ENCODE results near the gene SLC25A22. TPM values are rescaled to one million over a fixed set of nuclear protein-coding genes. Genes with fewer than 3 reads are reported as not detected.

Gene SLC25A22
- total and polyA plus RNA-seq, 9 of the 15 experiments (the other 6 are each of a cell fraction or from before 2014, with no cell fraction given): 0.41 to 55.4 (median 11.4) TPM

DNA sequence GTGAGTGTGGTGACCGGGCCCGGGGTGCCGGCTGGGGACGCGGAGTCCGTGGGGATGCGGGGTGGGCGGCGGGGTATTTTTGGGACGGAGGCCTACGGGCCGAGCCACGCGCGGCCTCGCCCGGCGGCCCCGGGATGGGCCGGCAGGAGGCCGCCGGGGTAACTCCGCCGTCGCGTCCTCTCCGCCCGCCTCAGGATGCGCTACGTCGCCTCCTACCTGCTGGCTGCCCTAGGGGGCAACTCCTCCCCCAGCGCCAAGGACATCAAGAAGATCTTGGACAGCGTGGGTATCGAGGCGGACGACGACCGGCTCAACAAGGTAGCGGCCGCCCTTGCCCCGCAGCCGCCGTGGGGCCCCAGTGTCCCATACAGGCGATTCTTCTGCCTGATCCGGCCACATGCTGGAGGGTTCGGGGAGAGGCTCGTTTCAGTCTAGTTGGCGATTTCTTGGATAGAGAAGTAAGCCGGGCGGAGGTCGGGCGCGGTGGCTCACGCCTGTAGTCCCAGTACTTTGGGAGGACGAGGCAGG, 12.0 kb upstream of the SLC25A22 start:
- ATAC-seq: peak; percentile 2
- Histone ChIP-seq H3K4me1 (replicated peaks in 1 of 2; ENCODE audit: control insufficient read depth in 2 of 2, insufficient read depth in 2 of 2, low read length in 2 of 2) (peaks cover 20 to 57% of the 10 kb centered on the region in 2 experiments; a peak in 4 of 5 replicates), H3K9me3 (replicated peaks; ENCODE audit: control insufficient read depth, insufficient read depth, low read depth, low read length) (no peaks in the 10 kb centered on the region), H4K20me1 (replicated peaks; ENCODE audit: control insufficient read depth, insufficient read depth, low read length) (peaks cover 24% of the 10 kb centered on the region), H3K79me2 (ENCODE audit: control insufficient read depth, insufficient read depth, low read length) (peaks cover 71% of the 10 kb centered on the region), H3K27ac (ENCODE audit: extremely low read depth, low read depth, low read length) (peak overlapping the region; percentile 98), H3K36me3 (ENCODE audit: control insufficient read depth, insufficient read depth, low read length) (peaks cover 41% of the 10 kb centered on the region), H3K9me1 (ENCODE audit: control insufficient read depth, insufficient read depth, low read length) (no peaks in the 10 kb centered on the region), H3K4me2 (ENCODE audit: insufficient read depth, low read length) (peak overlapping the region; percentile 100), H3K9ac (ENCODE audit: insufficient read depth in 1 of 2, low read depth in 2 of 2, low read length in 2 of 2) (peak overlapping the region; percentile 94 to 98), H3K4me3 (peak overlapping the region; percentile 99), H3K27me3 (ENCODE audit: control insufficient read depth in 2 of 2, insufficient read depth in 2 of 2, low read length in 2 of 2) (no peaks in the 10 kb centered on the region), H2AFZ (ENCODE audit: low read depth, low read length) (peak overlapping the region; percentile 98; the same call in 1 of the 2 replicates)
- in situ Hi-C loops (cut with MboI) (no loop called here), intact Hi-C loops (cut with micrococcal nuclease) (no loop called here)
- DNase-seq (ENCODE audit: extremely low read depth in 1 of 4, low spot score in 3 of 4): peak in 1 of 4 experiments; percentile 75
- TSS peak; percentile 65 for BruUV-seq (replicated peaks)
- ChIA-PET POLR2A (interaction anchor here (0.6 to 2.2 kb wide), 14 partner anchors 8 to 228 kb away, joined by 3 to 22 read pairs (median 4); partner anchors contain the start of gene PNPLA2), CTCF (ENCODE audit: low intra/inter-chr PET ratio) (no interaction called here)
- WGBS (ENCODE audit: insufficient coverage, low coverage, missing lambda C conversion rate): under 1% methylated on average over 29 of the region's 55 CpGs
- no peak for FAIRE-seq
- TF ChIP-seq RFX7 (CRISPR knock-in tag; IDR thresholded peaks at IDR 0.05) (no peak), RBM14 (IDR thresholded peaks at IDR 0.05; ENCODE audit: borderline replicate concordance, insufficient read depth, low read depth, low read length) (no peak), NR4A1 (CRISPR knock-in tag; IDR thresholded peaks at IDR 0.05) (no peak), NR4A1 (tag; IDR thresholded peaks at IDR 0.05) (no peak), CHD1 (IDR thresholded peaks at IDR 0.05; ENCODE audit: low read length) (peak; percentile 94), TRIM28 (IDR thresholded peaks at IDR 0.05) (no peak), RBM22 (IDR thresholded peaks at IDR 0.05; ENCODE audit: low read depth, low read length, poor library complexity, severe bottlenecking) (peak; percentile 17), ZC3H4 (CRISPR knock-in tag; IDR thresholded peaks at IDR 0.05; ENCODE audit: borderline replicate concordance) (peak; percentile 32; the same call in 1 of the 2 replicates), ZNF511 (CRISPR knock-in tag; IDR thresholded peaks at IDR 0.05) (0 out of 2 replicates have a peak, but pooled peaks have one; percentile 7), U2AF1 (optimal IDR thresholded peaks at IDR 0.05; ENCODE audit: low read depth, low read length) (peak; percentile 72), HDAC1 (IDR thresholded peaks at IDR 0.05) (0 out of 4 replicates have a peak, but pooled peaks of 1 of the 2 experiments have one; percentile 33), NCOA2 (IDR thresholded peaks at IDR 0.05; ENCODE audit: partially characterized antibody in 2 of 2) (no peak), ZFX (CRISPR knock-in tag; IDR thresholded peaks at IDR 0.05) (no peak), POLR2G (IDR thresholded peaks at IDR 0.05; ENCODE audit: low read depth, low read length) (peak; percentile 55), LCOR (CRISPR knock-in tag; IDR thresholded peaks at IDR 0.05) (0 out of 2 replicates have a peak, but pooled peaks have one; percentile 36), FUS (optimal IDR thresholded peaks at IDR 0.05; ENCODE audit: low read depth, low read length) (peak; percentile 22), ZBED1 (IDR thresholded peaks at IDR 0.05) (no peak), PCBP1 (IDR thresholded peaks at IDR 0.05; ENCODE audit: low read depth, low read length, poor library complexity, severe bottlenecking) (peak; percentile 16), SRSF9 (IDR thresholded peaks at IDR 0.05; ENCODE audit: borderline replicate concordance, low read depth, low read length) (no peak), DMBX1 (CRISPR knock-in tag; IDR thresholded peaks at IDR 0.05; ENCODE audit: borderline replicate concordance) (no peak)
- TF ChIP-seq, protein P1, sequence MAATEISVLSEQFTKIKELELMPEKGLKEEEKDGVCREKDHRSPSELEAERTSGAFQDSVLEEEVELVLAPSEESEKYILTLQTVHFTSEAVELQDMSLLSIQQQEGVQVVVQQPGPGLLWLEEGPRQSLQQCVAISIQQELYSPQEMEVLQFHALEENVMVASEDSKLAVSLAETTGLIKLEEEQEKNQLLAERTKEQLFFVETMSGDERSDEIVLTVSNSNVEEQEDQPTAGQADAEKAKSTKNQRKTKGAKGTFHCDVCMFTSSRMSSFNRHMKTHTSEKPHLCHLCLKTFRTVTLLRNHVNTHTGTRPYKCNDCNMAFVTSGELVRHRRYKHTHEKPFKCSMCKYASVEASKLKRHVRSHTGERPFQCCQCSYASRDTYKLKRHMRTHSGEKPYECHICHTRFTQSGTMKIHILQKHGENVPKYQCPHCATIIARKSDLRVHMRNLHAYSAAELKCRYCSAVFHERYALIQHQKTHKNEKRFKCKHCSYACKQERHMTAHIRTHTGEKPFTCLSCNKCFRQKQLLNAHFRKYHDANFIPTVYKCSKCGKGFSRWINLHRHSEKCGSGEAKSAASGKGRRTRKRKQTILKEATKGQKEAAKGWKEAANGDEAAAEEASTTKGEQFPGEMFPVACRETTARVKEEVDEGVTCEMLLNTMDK (IDR thresholded peaks at IDR 0.05; ENCODE audit: borderline replicate concordance, insufficient read depth, low read depth, low read length, poor library complexity, severe bottlenecking): peak; percentile 9

Data from K562 (cell line).